H1 (cell line): ENCODE data around the gene ADAMTS16. TPM values are rescaled to one million over a fixed set of nuclear protein-coding genes. Genes with fewer than 3 reads are reported as not detected.

Experiments
- CTCF ChIP-seq, 3 experiments: IDR thresholded peaks; 1 replicate in 2 of 3; 2 replicates in 1 of 3; pipeline versions ENCODE4 v1.5.1 to v1.6.1; 2011; ENCODE audit warnings: low read length in 3 of 3, mild to moderate bottlenecking in 3 of 3, inconsistent platforms in 2 of 3, low read depth in 1 of 3, moderate library complexity in 1 of 3; ENCODE audit not compliant: insufficient read depth in 1 of 3; ENCODE audit errors: control extremely low read depth in 1 of 3
- E2F6 ChIP-seq: IDR thresholded peaks from 2 replicates; pipeline ENCODE4 v1.6.1; 2012; ENCODE audit warnings: inconsistent platforms
- EP300 ChIP-seq, 2 experiments: IDR thresholded peaks; 1 replicate in 1 of 2; 2 replicates in 1 of 2; pipeline ENCODE4 v1.6.1; 2011 to 2012; ENCODE audit warnings: low read depth in 2 of 2, low read length in 2 of 2, mild to moderate bottlenecking in 2 of 2, borderline replicate concordance in 1 of 2, inconsistent platforms in 1 of 2, moderate library complexity in 1 of 2
- EZH2 ChIP-seq: fragments of 200-600 bp; sonication (generic); IDR thresholded peaks from 2 replicates; pipeline ENCODE4 v1.7.1; 2012; ENCODE audit warnings: low read depth, mild to moderate bottlenecking, moderate library complexity, low read length, inconsistent platforms; ENCODE audit not compliant: severe bottlenecking
- JUND ChIP-seq: IDR thresholded peaks from 2 replicates; pipeline ENCODE4 v1.6.1; 2011; ENCODE audit warnings: mild to moderate bottlenecking, improper control_type of control experiment, low read length
- MAFK ChIP-seq: IDR thresholded peaks from 2 replicates; pipeline ENCODE4 v1.6.1; 2012; ENCODE audit warnings: low read depth, mild to moderate bottlenecking, improper control_type of control experiment, low read length
- RAD21 ChIP-seq, 2 experiments: IDR thresholded peaks in 1 of 2; conservative IDR thresholded peaks in 1 of 2; 2 replicates each; pipeline ENCODE4 v1.6.1; 2011; ENCODE audit warnings: low read depth in 2 of 2, low read length in 2 of 2, improper control_type of control experiment in 1 of 2, inconsistent platforms in 1 of 2, mild to moderate bottlenecking in 1 of 2, moderate library complexity in 1 of 2
- RBBP5 ChIP-seq: IDR thresholded peaks from 2 replicates; pipeline ENCODE4 v1.7.1; 2012; ENCODE audit warnings: low read depth, mild to moderate bottlenecking, inconsistent platforms, low read length, moderate library complexity, borderline replicate concordance
- RNF2 ChIP-seq: fragments of 200-900, 300-1000 bp; sonication (generic); IDR thresholded peaks from 2 replicates; pipeline ENCODE4 v1.7.1; 2016; ENCODE audit warnings: borderline replicate concordance, low read depth, mild to moderate bottlenecking, antibody characterized with exemption, low read length; ENCODE audit not compliant: poor library complexity, severe bottlenecking; ENCODE audit errors: missing control alignments
- SAP30 ChIP-seq: fragments of 300-600 bp; sonication (generic); IDR thresholded peaks from 2 replicates; pipeline ENCODE4 v1.7.1; 2012; ENCODE audit warnings: low read length, moderate library complexity, mild to moderate bottlenecking, inconsistent platforms; ENCODE audit not compliant: insufficient read depth, insufficient replicate concordance
- SP2 ChIP-seq: IDR thresholded peaks from 2 replicates; pipeline ENCODE4 v1.6.1; 2012; ENCODE audit warnings: mild to moderate bottlenecking, low read length, inconsistent platforms
- SP4 ChIP-seq: IDR thresholded peaks from 2 replicates; pipeline ENCODE4 v1.6.1; 2012; ENCODE audit warnings: low read length, inconsistent platforms
- SRF ChIP-seq: IDR thresholded peaks from 2 replicates; pipeline ENCODE4 v1.6.1; 2011; ENCODE audit warnings: mild to moderate bottlenecking, low read depth, low read length, moderate library complexity
- TAF7 ChIP-seq: optimal IDR thresholded peaks from 2 replicates; pipeline ENCODE3; 2011; ENCODE audit warnings: low read depth, mild to moderate bottlenecking, inconsistent platforms, low read length, moderate library complexity, borderline replicate concordance
- TCF12 ChIP-seq: IDR thresholded peaks from 2 replicates; pipeline ENCODE4 v1.6.1; 2011; ENCODE audit warnings: low read depth, mild to moderate bottlenecking, low read length
- polyA plus RNA-seq, 7 experiments: library from polyadenylated mRNA; depleted of rRNA in 3 of 7; stranded (reverse) in 5 of 7; unstranded in 2 of 7; fragments of >200 nt in 5 of 7; fragments of 200-250 nt in 2 of 7; gene quantifications; 1 replicate in 5 of 7; 2 replicates in 1 of 7; 4 replicates in 1 of 7; pipeline versions ENCODE4 v1.2.1 to v1.2.3, GENCODE V29; 2011 to 2013; ENCODE audit warnings: missing spikeins in 2 of 7, mixed read lengths in 2 of 7
- total RNA-seq: library from RNA; stranded (reverse); fragmentation: NEBNext Ultra II Directional; extraction: Animal tissue kit (Norgen Biotek cat#: 25700); gene quantifications from 2 replicates; pipeline ENCODE4 v1.2.1, GENCODE V29; 2021

Gene ADAMTS16
- total and polyA plus RNA-seq, 2 of the 8 experiments (the other 6 are each of a cell fraction or from before 2014, with no cell fraction given): 3.7 to 16.0 TPM

- peak in 2 of 3 experiments; percentile 42 to 44; a peak in 2 of 4 replicates for TF ChIP-seq CTCF (IDR thresholded peaks at IDR 0.05; ENCODE audit: control extremely low read depth in 1 of 3, insufficient read depth in 1 of 3, low read depth in 1 of 3, low read length in 3 of 3)
- TF ChIP-seq RBBP5: no peak
- peak; percentile 74 to 79 for TF ChIP-seq RAD21 (IDR thresholded peaks at IDR 0.05 in 1 of 2, conservative IDR thresholded peaks at IDR 0.05 in 1 of 2; ENCODE audit: low read depth in 2 of 2, low read length in 2 of 2)
- no peak for TF ChIP-seq SAP30
- no peak for TF ChIP-seq E2F6
- no peak for TF ChIP-seq MAFK
- no peak for TF ChIP-seq JUND
- peak; percentile 80; the same call in 1 of the 2 replicates for TF ChIP-seq TCF12
- no peak for TF ChIP-seq SP4
- TF ChIP-seq EZH2: no peak
- TF ChIP-seq RNF2: no peak
- TF ChIP-seq EP300 (IDR thresholded peaks at IDR 0.05; ENCODE audit: borderline replicate concordance in 1 of 2, low read depth in 2 of 2, low read length in 2 of 2): 0 out of 3 replicates have a peak, but pooled peaks of 1 of the 2 experiments have one; percentile 47
- TF ChIP-seq SP2: no peak
- no peak for TF ChIP-seq SRF
- TF ChIP-seq TAF7: no peak
Observed at GRCh38 chr5:5141625-5142525, 1.7 kb downstream of the ADAMTS16 start (continued).
